Jurkat, Clone E6-1 (cell line): ENCODE data around the gene UBA1. TPM values are rescaled to one million over a fixed set of nuclear protein-coding genes. Genes with fewer than 3 reads are reported as not detected.

ENCODE experiments used
- DNase-seq: peaks from one replicate; pipeline ENCODE4 v3.0.0-alpha.2; 2011; ENCODE audit warnings: low read depth, low spot score
- H3K4me3 ChIP-seq: 2 replicates; pipeline ENCODE4 v1.5.1; 2011; ENCODE audit warnings: mild to moderate bottlenecking, low read length, control low read depth, moderate library complexity
- polyA plus RNA-seq: library from polyadenylated mRNA; unstranded; fragments of >200 nt; gene quantifications from one replicate; pipeline ENCODE4 v1.2.1, GENCODE V29; 2012; ENCODE audit warnings: missing spikeins; ENCODE audit not compliant: insufficient read length, insufficient read depth

The UBA1 gene
- polyA plus RNA-seq = 280 TPM

DNA sequence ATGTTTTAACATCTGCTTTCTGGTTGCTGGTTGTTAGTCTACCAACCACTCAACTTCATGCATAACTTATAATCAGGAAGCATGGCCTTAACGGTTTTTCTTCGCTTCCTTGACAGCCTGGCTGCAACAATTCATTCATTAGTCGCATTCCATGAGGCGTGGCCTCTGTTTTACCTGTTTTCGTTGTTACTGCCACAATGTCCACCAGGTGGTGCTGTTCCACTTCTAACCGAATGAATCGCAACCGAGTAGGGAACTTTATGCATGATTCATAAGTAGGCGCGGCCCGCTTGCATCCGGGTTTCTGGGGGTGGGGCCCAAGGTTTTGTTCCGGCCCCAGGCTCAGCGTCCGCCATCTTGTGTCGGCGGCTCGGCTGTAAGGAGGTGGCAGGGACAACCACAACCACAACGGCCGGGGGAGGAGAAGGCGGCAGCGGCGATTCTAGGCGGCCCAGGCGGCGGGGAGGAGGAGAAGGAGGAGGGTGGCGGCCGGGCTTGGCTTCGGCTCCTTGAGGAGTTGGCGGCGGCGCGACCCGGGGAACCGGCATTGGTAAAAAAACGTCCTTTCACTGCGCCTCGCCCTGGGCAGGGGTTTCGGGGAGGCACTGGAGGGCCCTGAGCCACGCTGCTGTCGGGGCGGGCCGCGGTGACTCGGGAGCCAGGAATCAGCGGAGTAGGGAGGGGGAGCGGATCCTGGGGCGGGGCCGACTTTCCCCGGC is at the start of gene UBA1:
UBA1 (plus strand) TSS at position 355 of the 719 bp plus-strand sequence. CDS start 4,974 bp downstream, outside the sequence.
- H3K4me3 ChIP-seq = peak within 1 kb of the TSS; percentile 76
- DNase-seq = peak; percentile 96

- H3K4me3 ChIP-seq = peak overlapping the region; percentile 85
- no peak for DNase-seq
Measured at GRCh38 chrX:47143894-47144625, 49.6 kb upstream of the UBA1 start.

- peak; percentile 94 for DNase-seq
- H3K4me3 ChIP-seq = peak within 1 kb of the TSS; percentile 85
Measured at GRCh38 chrX:47144626-47145394, 48.8 kb upstream of the UBA1 start, which contains the start of the genes NDUFB11 and RBM10. Gene NDUFB11 (minus strand): TSS chrX:47144702. CDS start chrX:47144679, 23 bp downstream. Gene RBM10 (plus strand): TSS chrX:47145221. CDS start chrX:47147482, 2,261 bp downstream.

DNA sequence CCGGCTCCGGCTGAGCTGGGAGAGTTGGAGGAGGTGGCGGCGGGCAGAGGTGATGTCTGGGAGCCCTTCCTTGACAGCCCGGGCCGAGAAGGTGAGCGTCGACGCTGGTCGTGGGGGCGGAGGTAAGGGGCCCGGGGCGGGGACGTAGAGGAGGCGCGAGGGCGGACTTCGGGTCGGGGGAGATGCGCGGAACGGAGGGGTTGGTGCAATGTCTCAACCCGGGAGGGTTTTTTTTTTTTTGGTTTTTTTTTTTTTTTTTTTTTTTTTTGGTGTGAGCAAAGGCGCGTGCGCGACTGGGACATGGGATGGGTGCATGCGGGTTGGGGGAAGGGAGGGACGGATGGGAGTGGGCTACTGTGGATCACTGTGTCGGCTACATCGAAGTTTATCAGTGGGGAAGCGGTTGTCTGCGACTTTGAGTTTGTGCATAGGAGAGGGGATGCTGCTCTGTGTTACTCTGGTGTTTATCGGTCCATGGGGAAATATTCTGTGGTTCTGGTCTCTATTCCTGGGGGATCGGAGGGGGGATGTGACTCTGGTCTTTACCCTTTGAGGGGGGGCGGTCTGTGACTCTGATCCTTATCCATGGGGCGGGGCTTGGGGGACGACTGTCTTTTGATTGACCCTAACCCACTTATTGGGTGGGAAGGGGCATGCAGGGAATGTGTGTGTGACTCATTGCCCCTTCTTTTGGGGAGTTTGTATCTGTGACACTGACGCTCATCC is 48.1 kb upstream of the UBA1 start:
- DNase-seq = no peak
- H3K4me3 ChIP-seq = peak overlapping the region; percentile 85

DNA sequence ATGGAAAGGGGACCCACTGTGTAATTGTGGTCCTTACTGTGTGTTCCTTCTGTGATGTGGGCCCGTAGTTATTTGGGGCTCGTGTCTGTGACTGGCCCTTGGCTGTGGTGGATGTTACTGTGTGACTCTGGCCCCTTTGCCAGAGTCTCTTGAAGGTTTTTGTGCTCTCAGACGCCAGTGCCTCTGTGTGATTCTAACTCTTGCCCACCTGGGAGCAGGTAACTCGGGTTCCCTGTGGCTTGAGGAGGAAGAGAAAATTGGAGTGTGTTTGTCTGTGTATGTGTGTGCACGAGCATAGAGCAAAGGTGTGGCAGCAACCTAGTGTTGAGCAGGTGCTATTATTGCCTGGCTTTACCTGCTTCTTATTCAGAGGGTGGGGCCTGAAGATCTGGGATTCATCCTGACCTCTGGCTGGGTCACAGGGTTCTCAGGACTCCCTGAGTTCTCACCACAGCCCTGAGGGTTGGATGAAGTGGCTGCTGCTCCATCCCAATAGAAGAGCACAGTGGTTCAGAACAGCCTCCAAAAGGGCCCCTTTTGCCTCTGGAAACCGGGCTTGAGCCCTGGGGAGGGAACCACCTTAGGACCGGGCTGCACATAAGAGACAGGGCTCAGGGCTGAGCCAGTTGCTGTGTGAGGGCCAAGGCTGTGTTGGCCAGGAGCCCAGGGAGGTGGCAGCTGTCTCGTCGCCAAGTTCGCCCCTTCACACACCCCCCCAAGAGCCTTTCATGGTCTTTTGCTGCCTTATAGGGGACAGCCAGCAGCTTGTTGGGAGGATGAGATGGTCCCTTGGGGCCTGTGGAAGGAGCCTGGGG is 47.3 kb upstream of the UBA1 start:
- no peak for DNase-seq

DNA sequence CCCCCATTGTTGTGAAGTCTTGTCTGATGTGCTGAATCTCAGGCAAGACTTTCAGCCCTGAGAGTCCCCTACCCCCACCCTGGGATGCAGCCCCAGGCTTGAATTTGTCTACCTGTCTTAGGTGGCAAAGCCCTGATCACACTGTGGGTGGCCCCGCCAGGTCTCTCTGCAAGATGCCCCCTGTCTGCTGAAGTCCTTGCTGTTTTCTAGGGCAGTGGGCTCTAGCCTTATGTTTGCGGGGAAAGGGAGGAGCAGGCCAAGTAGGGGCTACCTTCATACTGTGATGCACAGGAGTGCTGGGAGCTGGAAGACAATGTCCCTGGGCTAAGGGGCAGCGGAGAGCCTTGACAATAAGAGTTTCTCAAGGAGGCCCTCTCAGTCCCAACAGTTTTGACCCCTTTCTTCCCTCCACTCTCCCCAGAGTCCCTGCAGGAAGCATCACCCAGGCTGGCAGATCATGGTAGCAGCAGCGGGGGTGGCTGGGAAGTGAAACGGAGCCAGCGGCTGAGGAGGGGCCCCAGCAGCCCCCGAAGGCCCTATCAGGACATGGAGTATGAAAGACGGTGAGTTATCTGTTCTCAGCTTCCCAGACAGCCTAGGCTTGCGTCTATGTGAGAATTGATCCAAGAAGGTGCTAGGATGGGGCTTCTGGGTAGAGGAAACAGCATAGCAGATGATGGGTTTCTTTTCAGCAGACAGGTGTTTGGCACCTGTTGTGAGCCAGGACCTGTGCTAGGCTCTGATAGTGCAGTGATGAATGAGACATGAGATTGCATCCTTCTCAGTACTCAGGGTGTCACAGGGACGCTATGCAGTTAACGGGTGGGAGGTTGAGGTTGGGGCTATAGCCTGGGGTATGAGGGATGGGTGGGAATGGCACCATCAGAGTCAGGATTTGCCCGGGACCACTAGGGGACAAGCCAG is 46.4 kb upstream of the UBA1 start:
- H3K4me3 ChIP-seq = no peak overlapping the region; the same call in 1 of the 2 replicates
- no peak for DNase-seq

More for the DNA sequence above, 47.3 kb upstream of the UBA1 start:
- peak overlapping the region; percentile 85 for H3K4me3 ChIP-seq

DNA sequence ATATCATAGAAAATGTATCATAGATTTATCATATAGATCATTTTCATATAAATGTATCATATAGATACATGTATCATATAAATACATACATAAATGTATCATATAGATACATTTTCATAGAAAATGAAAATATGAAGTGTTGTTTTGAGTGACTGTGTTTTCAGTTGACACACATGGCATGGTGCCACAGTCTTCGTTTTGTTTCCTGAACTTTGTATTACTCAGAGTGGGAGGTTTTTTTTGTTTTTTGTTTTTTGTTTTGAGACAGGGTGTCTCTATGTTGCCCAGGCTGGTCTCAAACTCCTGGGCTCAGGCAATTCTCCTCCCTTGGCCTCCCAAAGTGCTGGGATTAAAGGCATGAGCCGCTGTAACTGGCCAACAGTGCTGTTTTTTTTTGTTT is 44.7 kb upstream of the UBA1 start:
- DNase-seq = no peak
- no peak overlapping the region for H3K4me3 ChIP-seq

DNA sequence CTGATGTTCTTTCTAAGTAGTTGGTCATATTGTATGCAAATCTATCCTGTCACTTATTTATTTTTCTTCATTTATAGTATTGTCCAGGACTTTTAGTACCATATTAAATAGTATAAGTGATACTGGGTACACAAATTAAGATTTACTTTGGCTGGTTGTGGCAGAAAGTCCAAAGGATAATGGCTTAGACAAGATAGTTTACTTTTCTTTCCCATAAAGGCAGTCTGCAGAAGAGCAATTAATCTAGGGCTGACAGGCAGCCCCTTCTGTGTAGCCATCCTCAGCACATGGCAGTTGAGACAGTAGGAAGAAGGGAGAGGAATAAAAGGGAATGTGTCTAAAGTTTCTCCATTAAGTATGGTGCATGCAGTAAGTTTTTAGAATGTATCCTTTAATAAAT is 42.2 kb upstream of the UBA1 start:
- H3K4me3 ChIP-seq = no peak overlapping the region
- no peak for DNase-seq

- no peak overlapping the region for H3K4me3 ChIP-seq
- DNase-seq = no peak
Measured at GRCh38 chrX:47156611-47157520, 36.8 kb upstream of the UBA1 start.

- H3K4me3 ChIP-seq = no peak overlapping the region
- DNase-seq = no peak
Measured at GRCh38 chrX:47158131-47158530, 35.5 kb upstream of the UBA1 start.

DNA sequence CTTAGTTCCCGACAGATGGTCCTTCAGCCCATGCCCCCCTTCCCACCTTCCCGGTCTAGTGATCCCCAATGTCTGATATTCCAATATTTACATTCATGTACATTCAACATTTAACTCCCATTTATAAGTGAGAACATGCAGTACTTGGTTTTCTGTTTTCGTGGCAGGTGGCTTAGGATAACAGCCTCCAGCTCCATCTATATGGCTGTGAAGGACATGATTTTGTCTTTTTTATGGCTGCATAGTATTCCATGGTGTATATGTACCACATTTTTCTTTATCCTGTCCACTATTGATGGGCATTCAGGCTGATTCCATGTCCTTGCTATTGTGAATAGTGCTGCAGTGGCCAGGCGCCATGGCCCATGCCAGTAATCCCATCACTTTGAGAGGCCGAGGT is 34.8 kb upstream of the UBA1 start:
- no peak overlapping the region for H3K4me3 ChIP-seq
- no peak for DNase-seq

DNA sequence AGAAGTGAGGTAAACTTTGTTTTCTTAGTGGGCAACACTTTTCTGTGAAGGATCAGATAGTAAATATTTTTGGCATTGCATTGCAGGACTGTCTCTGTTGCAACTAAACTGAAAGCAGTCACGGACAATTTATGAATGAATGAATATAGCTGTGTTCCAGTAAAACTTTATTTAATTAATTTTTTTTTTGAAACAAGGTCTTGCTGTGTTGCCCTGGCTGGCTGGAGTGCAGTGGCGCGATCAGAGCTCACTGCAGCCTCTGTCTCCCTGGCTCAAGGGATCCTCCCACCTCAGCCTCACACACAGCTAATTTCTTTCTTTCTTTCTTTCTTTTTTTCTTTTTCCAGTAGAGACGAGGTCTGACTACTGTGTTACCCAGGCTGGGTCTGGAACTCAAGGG is 32.8 kb upstream of the UBA1 start:
- no peak overlapping the region for H3K4me3 ChIP-seq
- no peak for DNase-seq

- H3K4me3 ChIP-seq = no peak overlapping the region
- DNase-seq = no peak
Measured at GRCh38 chrX:47162927-47163583, 30.6 kb upstream of the UBA1 start.

DNA sequence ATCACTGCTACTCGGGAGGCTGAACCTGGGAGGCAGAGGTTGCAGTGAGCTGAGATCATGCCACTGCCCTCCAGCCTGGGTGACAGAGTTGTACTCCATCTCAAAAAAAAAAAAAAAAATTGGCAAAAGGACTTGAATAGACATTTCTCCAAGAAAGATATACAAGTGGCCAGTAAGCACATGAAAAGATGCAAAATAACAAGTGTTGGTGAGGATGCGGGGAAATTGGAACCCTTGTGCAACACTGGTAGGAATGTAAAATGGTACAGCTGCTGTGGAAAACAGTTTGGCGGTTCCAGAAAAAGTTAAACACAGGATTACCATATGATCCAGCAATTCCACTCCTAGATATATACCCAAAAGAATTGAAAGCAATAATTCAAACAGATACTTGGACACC is 29.2 kb upstream of the UBA1 start:
- no peak for DNase-seq
- H3K4me3 ChIP-seq = no peak overlapping the region

DNA sequence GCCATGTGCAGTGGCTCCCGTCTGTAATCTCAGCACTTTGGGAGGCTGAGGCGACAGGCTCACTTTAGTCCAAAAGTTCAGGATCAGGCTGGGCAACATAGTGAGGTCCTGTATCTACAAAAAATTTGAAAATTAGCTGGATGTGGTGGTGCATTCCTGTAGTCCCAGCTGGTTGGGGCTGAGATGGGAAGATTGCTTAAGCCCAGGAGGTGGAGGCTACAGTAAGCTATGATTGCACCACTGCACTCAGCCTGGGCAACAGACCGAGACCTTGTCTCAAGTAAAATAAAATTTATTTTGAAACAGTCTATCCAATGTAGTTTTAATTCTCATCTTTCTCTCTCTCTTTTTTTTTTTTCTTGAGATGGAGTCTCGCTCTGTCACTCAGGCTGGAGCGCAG is 27.5 kb upstream of the UBA1 start:
- no peak overlapping the region for H3K4me3 ChIP-seq
- DNase-seq = no peak
